Stimulated activated CD8-positive, alpha-beta memory T cell treated with anti-CD3 and anti-CD28 coated beads, Interleukin-7, amount 100 ng/mL, for 1 hour (primary cell): Measurements from ENCODE around the gene AP1B1.

ENCODE experiments used
- DNase-seq, 2 donors: peaks; one replicate each; pipeline ENCODE4 v3.0.0-alpha.2; 2020; ENCODE audit warnings: low read depth in 2 of 2

The AP1B1 gene

DNA sequence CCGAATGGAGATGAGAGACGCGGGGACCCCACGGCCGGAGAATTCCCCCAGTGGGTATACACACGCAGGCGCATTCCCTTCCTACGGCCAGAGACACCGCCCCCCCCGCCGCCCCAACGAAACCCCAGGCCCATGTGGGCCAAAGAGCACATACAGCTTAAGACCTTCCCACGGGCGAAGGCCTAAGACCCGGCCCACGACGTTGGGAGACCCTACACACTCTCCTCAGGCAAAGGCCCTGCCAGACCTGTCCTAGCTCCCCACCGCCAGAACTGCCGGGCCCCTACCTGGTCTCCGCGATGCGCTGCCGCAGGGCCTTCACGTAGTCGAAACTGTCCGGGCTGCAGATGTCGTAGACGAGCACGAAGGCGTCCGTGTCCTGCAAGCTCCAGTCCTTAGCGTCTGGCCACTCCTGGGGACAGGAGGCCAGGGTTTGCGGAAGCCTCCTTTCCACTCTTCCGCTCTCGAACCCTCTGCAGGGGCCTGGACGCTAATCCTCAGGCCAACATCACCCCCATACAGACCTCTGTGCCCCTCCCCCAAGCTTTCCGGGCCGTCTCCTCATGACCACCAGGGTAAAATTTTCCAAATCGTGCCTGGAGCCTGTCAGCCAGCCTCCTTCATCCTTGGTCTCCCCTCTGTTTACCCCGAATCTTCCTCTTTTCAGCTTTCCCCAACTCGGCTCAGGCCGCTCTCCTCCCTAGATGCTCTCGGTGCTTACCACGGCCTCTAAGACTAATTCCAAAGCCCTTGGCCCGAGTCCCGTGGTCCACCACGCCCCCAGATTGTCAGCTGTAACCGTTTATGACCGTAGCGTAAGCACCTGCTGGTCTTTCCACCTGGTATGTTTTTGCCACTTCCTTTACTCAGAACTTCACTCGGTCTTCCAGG is 74.5 kb downstream of the AP1B1 start:
- no peak for DNase-seq

DNA sequence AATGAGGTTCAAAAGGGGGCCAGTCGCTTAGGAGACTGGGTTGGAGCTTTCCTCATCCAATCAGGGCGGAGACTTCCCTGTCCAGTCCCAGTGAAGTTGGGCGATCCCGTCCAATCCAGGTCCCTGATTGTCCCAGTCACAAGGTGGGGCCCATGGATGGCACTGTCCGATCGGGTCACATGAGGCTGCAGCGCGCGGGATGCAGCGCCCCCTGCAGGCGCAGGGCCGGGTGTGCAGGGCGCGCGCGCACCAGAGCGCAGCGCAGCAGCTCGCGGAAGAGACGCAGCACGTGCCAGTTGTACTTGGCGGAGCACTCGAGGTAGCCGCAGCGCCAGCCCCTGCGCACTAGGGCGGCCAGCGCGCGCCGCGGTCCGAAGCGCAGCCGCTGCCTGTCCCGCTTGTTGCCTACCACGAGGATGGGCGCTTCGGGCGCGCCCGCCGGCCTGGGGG is 75.2 kb downstream of the AP1B1 start:
- no peak for DNase-seq

DNA sequence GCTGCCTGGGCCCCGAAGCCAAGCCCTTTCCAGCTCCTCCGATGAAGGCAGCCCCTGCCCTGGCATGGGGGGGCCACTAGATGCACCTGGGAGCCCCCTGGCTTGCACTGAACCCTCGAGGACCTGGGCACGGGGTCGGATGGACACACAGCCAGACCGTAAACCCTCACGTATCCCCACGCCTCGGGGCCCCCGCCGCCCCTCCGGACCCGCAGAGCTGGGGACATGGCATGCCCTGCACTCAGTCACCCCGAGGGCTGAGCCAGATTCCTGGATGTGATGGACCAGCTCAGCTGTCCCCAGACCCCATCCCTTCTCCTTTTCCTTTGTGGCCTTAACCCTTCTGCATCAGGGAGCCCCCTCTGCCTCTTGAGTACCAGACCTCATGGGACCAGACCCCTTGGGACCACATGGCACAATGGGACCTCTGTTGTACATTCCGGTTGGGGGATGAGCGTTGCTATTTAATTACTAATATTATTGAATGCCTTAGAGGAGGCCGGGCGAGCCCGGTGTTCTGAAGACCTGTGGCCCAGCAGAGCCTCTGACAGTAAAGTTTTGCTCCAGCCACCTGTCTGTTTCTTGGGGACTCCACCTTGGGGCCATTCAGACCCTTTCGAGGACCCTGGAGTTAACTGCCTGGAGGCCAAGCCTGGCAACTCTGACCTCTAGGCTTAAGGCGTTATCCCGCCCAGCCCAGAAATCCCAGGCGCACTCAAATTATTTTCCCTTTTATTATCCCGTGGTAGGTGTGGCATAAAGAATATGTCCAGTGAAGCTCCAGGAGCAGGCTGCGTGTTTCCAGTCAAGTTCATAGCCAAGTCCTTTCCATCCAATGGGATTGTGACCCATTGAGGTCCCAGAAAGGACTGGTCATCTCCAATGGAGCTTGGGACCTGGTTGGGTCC is 75.9 kb downstream of the AP1B1 start:
- DNase-seq = no peak

DNA sequence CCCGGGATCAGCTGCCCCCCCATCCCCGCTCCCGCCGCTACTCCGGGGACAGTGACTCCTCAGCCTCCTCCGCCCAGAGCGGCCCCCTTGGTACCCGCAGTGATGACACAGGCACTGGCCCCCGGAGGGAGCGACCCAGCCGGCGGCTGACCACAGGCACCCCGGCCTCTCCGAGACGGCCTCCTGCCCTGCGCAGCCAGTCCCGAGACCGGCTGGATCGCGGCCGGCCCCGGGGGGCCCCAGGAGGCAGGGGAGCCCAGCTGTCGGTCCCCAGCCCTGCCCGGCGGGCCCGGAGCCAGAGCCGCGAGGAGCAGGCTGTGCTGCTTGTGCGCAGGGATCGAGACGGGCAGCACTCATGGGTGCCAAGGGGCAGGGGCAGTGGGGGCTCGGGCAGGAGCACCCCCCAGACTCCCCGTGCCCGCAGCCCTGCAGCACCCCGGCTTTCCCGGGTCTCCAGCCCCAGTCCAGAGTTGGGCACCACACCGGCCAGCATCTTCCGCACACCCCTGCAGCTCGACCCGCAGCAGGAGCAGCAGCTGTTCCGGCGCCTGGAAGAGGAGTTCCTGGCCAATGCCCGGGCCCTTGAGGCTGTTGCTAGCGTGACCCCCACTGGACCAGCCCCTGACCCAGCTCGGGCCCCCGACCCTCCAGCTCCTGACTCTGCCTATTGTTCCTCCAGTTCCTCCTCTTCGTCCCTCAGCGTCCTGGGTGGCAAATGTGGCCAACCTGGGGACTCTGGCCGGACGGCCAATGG is 76.7 kb downstream of the AP1B1 start:
- DNase-seq = no peak

DNA sequence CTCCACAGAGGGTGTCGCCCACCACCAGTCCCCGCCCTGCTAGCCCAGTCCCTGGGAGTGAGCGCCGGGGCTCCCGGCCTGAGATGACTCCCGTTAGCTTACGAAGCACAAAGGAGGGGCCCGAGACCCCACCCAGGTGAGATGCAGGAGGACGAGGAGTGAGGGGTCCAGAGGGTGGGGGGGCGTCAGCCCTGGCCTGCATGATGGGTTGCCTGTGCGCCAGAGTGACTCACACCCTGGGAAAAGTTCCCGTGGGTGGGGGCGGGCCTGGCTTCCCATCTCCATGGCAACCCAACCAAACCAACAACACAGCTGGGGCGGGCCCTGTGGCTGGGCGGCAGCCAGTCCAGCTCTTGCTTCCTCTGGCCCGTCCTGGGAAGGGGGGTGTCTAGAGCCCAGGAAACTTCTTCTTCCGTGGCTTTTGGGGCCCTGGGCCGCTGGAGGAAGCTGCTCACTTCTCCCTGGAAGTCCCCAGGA is 77.5 kb downstream of the AP1B1 start:
- peak in 1 of 2 donors; percentile 30 for DNase-seq

DNA sequence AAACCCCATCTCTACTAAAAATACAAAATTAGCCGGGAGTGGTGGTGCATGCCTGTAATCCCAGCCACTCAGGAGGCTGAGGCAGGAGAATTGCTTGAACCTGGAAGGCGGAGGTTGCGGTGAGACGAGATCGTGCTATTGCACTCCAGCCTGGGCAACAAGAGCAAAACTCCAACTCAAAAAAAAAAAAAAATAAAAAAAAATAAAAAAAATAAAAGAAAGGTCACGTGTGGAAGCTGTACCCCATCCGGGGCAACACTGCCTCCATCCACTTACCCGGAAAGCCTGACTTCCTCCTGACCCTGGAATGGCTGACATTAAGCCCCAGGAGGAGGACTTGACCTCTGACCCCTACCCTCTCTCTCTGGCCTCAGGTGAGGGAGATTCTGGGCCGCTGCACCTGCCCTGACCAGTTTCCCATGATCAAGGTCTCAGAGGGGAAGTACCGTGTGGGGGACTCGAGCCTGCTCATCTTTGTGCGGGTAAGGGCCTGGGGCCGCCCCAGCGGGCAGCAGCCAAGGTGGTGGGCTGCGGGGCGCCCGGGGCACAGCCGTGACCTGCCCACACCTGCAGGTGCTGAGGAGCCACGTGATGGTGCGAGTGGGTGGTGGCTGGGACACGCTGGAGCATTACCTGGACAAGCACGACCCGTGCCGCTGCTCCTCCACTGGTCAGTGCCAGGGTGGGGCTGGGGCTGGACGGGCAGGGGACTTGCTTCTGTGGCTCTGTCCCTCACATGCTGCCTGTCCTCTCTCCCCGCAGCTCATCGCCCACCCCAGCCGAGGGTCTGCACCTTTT is 78.1 kb downstream of the AP1B1 start:
- DNase-seq = no peak

DNA sequence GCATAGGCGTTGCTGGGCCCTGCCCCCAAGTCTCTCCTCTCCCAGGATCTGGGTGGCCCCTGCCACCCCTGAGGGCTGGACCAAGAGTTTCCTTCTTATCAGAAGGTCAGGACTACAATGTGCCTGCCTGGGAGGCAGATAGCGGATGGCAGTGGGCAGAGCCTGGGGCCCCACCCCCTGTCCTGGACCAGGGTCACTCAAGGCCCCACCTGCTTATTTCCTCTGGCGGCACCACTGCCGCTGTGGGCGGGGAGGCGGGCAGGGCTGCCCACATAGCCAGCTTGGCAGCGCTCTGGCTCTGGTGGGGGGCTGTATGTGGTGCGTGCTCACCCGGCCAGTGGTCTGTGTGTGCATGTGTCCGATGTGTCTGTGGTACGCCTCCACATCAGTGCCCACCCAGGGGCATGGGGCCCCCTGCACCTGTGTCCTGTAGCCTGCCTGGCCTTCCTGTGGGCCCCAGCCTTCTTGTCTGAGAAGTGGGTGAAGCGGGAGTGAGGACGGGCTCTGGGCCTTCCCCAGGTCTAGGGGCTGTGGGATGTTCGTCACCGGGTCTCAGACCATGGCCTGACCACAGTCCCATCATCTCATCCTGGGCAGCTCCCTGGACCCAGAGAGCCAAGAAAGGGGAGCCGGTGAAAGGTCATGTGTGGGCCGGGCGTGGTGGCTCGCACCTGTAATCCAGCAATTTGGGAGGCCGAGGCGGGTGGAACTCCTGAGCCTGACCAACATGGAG is 78.9 kb downstream of the AP1B1 start:
- no peak for DNase-seq

DNA sequence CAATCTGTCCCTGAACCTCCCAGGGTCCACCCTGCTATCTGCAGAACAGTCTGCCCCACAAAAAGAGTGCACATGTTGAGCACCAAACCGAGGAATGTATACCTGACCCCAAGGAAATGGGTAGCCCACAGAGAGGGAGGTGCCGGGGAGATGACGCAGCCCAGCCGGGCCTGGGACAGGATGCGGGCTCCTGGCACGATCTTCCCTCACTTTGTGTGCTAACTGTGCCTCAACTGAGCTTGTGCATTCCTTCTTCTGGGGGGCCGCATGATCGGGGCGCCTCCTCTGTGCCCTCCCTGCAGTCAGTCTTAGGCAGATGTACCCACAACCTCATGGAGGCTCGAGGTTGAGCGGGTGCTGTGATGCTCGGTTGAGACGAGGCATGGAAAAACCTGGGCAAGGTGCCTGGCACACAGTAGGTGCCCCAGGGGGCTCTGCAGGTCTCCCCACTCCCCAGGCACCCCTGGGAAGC is 79.5 kb downstream of the AP1B1 start:
- DNase-seq = no peak

DNA sequence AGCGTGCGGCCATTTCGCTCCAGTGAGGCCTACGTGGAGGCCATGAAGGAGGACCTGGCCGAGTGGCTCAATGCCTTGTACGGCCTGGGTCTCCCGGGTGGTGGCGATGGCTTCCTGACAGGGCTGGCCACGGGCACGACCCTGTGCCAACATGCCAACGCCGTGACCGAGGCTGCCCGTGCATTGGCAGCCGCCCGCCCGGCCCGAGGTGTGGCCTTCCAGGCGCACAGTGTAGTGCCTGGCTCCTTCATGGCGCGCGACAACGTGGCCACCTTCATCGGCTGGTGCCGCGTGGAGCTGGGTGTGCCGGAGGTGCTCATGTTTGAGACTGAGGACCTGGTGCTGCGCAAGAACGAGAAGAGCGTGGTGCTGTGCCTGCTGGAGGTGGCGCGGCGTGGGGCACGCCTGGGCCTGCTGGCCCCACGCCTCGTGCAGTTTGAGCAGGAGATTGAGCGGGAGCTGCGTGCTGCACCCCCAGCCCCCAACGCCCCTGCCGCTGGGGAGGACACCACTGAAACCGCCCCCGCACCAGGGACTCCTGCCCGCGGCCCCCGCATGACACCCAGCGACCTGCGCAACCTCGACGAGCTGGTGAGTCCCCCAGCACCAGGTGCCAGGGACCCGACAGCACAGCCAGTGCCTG is 80.1 kb downstream of the AP1B1 start:
- DNase-seq = no peak

DNA sequence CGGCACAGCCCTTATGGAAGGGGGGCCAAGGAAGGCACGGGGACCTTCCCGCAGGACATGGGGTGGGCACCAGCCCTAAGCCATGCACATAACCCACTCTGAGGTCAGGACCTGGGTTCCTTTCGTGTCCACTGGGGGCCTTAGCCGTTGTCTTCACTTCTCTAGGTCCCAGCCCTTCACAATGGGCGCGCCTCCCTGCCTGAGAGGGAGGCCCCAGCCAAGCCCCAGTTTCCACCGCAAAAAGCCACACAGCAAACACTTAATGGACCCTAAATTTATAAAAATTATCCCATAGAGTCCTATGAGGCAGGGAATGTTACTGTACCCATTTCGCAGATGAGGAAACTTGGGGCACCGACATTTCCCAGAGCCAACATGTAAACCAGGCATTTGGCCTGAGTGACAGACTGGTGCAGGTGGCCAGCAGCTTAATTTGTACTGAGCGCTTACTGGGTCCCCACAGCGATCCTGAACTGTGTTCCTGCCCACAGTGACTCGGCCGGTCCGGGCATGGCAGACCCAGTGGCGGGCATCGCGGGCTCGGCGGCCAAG is 80.7 kb downstream of the AP1B1 start:
- no peak for DNase-seq

DNA sequence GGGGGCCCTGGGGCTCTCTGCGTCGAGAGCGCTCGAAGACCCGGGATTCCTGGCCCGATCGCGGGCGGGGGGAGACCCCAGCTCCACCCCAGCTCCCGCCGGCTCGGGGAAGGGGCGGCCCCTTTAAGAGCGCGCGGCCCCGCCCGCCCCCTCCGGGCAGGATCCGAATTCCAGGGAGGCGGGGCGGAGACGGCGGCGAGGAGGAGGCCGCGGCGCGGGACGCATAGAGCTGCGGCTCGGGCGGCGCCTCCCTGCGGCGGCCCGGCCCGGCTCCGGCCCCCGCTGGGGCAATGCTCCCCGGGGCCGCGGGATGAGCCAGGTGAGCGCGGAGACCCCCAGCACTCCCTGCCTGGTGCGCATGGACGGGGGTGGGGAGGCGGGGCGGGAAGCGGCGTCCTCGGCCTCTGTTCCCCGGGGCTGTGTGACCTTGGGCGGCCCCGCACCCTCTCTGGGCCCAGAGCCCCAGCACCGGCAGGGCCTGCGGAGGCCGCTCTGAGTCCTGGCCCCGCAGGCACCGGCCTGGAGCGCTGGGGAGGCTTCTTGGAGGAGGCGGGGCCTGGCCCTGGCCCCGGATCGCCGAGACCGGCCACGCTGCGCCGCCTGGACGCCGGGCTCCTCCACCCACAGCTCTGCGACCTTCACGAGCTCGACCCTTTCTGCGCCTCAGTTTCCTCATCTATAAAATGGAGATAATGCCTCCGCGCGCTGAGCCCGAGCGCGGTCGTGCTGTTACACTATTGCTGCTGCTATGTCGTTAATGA is 81.4 kb downstream of the AP1B1 start:
- DNase-seq = no peak

DNA sequence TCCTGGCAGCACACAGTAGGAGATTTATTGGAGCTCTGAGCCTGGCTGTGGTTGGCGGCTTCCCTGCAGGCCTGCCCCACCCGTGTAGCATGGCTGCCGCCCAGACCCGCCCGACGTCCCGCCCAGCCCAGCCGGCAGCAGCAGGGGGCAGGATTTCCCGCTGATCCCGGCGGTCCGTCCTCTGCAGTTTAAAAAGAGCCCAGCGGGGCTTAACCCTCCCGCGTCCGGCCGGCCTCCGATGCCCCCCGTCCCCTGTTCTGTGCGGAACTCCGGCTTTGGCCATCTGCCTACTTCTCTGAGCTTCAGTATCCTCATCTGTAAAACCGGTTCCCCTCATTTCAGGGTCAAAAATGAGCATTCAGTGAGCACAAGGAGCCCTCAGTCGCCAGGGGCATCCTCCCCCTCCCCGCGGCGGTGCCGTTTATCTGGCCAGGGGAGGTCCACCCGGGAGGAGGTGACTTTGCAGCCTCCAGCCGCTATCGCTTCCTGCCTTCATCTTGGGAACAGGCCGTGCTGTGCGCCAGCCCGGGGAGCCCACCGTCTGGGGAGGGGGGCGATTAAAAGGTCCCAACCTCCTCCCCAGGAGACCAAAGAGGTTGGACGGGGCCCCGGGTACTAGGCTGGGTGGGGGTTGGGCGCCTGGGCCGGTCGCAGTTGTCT is 82.1 kb downstream of the AP1B1 start, which contains the start of gene GAS2L1:
GAS2L1 (plus strand) TSS at position 476 of the 660 bp plus-strand sequence. CDS start 1,456 bp downstream, outside the sequence.
- DNase-seq = no peak

DNA sequence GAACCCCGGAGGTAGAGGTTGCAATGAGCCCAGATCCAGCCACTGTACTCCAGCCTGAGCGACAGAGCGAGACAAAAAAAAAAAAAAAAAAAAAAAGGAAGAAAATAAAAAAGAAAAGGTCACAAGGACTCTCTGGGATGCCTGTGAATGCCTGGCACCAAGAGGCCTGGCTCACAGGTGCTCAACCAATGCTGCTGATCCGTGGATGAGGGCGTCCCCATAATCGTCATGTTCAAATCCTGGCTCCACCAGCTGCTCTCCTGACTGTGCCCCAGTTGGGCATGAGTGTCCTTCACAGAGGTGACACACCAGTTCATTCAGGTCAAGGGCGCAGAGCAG is 82.6 kb downstream of the AP1B1 start:
- DNase-seq = no peak

DNA sequence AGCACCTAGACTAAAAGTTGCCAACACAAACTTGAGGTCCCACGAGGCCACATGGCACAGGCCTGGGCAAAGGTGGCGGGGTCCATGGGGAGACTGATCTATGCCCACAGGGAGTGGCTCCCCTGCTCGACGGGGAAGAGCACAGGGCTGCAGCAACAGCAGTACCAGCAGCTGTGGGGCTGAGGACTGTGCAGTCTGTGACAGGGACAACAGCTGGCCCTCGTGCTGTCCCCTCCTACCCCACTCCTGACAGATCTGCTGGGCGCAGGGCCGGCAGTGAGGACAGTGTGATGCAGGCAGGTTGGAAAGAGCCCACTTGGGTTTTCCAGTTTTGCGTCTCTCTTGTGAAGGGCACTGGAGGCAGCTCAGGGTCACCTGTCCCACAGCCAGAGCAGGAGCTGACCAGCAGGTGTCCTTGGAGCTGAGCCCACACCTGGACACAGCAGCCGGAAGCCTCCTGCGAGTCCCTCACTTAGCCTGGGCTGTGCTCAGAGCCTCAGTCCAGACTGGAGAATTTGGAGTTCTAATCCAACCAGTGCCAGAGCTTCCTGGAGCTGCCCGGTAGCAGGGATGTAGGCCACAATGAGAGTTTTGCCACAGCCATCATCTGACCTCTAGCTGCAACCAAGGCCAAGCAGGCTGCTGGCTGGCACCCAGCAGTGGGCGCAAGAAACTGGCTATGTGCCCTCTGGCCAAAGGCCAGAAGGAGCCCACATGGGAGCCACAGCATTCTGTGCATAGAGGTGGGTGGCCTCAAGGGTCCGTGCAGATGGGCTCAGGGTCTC is 85.5 kb downstream of the AP1B1 start:
- no peak for DNase-seq

DNA sequence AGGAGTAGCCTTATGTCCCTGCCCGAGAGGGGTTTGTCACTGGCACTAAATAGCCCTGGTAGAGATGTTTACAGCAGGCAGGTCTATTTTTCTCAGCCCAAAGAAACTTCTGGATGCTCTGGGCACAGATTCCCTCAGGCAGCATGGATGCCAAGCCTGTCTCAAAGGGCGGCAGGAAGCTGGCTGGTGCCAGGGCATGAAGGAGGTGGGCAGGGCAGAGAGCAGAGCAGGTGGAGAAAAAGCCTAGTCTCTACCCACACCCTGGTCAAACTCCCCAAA is 86.0 kb downstream of the AP1B1 start:
- DNase-seq = no peak

DNA sequence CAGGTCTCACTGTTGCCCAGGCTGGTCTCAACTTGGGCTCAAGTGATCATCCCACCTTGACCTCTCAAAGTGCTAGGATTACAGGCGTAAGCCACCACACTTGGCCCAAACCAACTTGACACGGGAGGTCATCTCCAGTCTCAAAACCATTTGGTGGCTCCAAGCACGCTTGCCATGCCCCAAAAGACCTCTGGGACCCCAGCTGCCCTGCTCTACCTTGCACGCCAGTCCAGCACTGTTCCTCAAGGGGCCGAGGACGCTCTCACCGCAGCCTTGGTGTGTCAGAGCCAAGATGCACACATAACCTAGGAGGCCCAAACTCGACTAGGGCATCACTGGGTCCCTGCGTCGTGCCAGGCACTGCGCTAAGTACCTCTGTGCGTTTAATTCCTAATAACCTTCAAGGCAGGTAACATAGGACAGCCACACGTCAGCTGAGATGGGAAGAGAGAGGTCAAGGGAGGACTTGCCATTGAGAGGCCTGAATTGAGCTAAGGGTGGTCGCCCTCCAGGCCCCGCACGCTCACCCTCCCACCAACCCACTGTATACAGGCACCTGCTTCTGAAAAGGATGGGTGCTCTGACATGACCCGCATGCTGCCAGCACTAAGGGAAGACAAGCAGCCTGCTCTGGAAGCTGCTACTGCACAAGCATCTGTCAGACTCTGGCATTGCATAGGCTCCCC is 86.5 kb downstream of the AP1B1 start:
- no peak for DNase-seq
